Measurements from ENCODE around the gene R3HDM2. TPM values are rescaled to one million over a fixed set of nuclear protein-coding genes. Genes with fewer than 3 reads are reported as not detected.

Gene R3HDM2
- total and polyA plus RNA-seq, 2 donors (not counting 1 experiment from before 2014, with no cell fraction given): 104 to 129 TPM

DNA sequence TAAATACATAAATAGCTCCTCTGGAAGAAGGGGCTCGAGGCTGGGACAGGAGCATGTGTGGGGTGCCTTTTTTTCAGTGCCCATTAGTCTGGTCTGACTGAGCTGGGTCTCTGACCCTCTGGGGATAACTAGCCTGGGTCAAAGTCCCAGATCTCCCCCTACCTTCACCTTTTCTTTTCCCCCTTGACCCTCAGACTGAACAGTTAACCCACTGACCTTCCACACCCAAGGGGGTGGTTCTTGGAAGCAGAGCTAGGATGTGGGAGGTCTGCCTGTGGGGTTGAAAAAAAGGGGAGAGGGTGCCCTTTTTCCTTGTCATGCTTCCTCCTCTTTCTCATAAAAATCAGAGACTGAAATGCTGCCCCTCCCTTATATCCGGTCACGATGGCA, 27.8 kb upstream of the R3HDM2 start:
- Histone ChIP-seq H3K4me3 (ENCODE audit: control extremely low read depth in 1 of 5, extremely low read depth in 1 of 5, insufficient read depth in 1 of 5, low read depth in 2 of 5, low read length in 4 of 5) (peak overlapping the region; percentile 58 to 93 (median 89)), H3K79me2 (ENCODE audit: control insufficient read depth, insufficient read depth, low read length) (peaks cover 6% of the 10 kb centered on the region), H3K27ac (ENCODE audit: low read length in 2 of 2) (peak overlapping the region; percentile 88 to 92), H3K4me2 (replicated peaks; ENCODE audit: low read depth, low read length, poor library complexity, severe bottlenecking) (peak overlapping the region; percentile 94), H3K9ac (ENCODE audit: low read length) (peak overlapping the region; percentile 81), H3K27me3 (replicated peaks in 1 of 4; ENCODE audit: control extremely low read depth in 1 of 4, control insufficient read depth in 3 of 4, insufficient read depth in 4 of 4, low read length in 3 of 4) (no peaks in the 10 kb centered on the region), H3K9me3 (ENCODE audit: control extremely low read depth in 1 of 3, control insufficient read depth in 2 of 3, insufficient read depth in 1 of 3, low read length in 2 of 3) (no peaks in the 10 kb centered on the region), H3K4me1 (ENCODE audit: control insufficient read depth in 2 of 2, insufficient read depth in 2 of 2, low read length in 2 of 2) (peaks cover 30 to 54% of the 10 kb centered on the region in 2 donors), H4K20me1 (ENCODE audit: control insufficient read depth, insufficient read depth, low read length, poor library complexity, severe bottlenecking) (no peaks in the 10 kb centered on the region), H3K36me3 (replicated peaks in 1 of 2; ENCODE audit: control extremely low read depth in 1 of 2, control insufficient read depth in 1 of 2, extremely low read depth in 1 of 2, insufficient read depth in 2 of 2, low read length in 1 of 2) (no peaks in the 10 kb centered on the region), H2AFZ (ENCODE audit: insufficient read depth, low read depth, low read length, poor library complexity, severe bottlenecking) (peak overlapping the region; percentile 78)
- DNase-seq (no peak), ATAC-seq (ENCODE audit: low read depth) (no peak)
- CTCF ChIA-PET: interaction anchor here (0.6 to 7.6 kb wide), 46 partner anchors 8 to 448 kb away, joined by 3 to 166 read pairs (median 4); partner anchors contain the start of genes ARHGAP9, B4GALNT1, DDIT3 and INHBC
- Mint-ChIP-seq H3K4me3 (peak overlapping the region; percentile 98), H3K4me1 (peaks cover 50% of the 10 kb centered on the region), H3K9me3 (ENCODE audit: insufficient read depth) (no peaks in the 10 kb centered on the region), H3K27ac (peak overlapping the region; percentile 95), H3K27me3 (no peaks in the 10 kb centered on the region)
- intact Hi-C loops (cut with micrococcal nuclease): loop anchor here (1.0 to 10.0 kb wide), 7 partner anchors 27 to 346 kb away; partner anchors contain the start of genes CDK4, DDIT3, MARCHF9 and R3HDM2
- 8% methylated on average over 2 of the region's 3 CpGs for WGBS (ENCODE audit: insufficient coverage)
- TF ChIP-seq, protein P1, sequence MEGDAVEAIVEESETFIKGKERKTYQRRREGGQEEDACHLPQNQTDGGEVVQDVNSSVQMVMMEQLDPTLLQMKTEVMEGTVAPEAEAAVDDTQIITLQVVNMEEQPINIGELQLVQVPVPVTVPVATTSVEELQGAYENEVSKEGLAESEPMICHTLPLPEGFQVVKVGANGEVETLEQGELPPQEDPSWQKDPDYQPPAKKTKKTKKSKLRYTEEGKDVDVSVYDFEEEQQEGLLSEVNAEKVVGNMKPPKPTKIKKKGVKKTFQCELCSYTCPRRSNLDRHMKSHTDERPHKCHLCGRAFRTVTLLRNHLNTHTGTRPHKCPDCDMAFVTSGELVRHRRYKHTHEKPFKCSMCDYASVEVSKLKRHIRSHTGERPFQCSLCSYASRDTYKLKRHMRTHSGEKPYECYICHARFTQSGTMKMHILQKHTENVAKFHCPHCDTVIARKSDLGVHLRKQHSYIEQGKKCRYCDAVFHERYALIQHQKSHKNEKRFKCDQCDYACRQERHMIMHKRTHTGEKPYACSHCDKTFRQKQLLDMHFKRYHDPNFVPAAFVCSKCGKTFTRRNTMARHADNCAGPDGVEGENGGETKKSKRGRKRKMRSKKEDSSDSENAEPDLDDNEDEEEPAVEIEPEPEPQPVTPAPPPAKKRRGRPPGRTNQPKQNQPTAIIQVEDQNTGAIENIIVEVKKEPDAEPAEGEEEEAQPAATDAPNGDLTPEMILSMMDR (IDR thresholded peaks at IDR 0.05): no peak
- no peak for TF ChIP-seq EZH2 (IDR thresholded peaks at IDR 0.05; ENCODE audit: borderline replicate concordance, insufficient read depth, low read depth, low read length, poor library complexity, severe bottlenecking)
- POLR2A ChIA-PET: interaction anchor here (0.7 to 2.0 kb wide), 6 partner anchors 18 to 216 kb away, joined by 3 to 10 read pairs (median 4); partner anchors contain the start of gene ARHGAP9

DNA sequence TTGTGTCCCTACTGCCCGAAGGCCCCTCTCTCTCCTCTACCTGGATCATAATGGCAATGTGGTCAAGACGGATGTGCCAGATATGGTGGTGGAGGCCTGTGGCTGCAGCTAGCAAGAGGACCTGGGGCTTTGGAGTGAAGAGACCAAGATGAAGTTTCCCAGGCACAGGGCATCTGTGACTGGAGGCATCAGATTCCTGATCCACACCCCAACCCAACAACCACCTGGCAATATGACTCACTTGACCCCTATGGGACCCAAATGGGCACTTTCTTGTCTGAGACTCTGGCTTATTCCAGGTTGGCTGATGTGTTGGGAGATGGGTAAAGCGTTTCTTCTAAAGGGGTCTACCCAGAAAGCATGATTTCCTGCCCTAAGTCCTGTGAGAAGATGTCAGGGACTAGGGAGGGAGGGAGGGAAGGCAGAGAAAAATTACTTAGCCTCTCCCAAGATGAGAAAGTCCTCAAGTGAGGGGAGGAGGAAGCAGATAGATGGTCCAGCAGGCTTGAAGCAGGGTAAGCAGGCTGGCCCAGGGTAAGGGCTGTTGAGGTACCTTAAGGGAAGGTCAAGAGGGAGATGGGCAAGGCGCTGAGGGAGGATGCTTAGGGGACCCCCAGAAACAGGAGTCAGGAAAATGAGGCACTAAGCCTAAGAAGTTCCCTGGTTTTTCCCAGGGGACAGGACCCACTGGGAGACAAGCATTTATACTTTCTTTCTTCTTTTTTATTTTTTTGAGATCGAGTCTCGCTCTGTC, 26.1 kb upstream of the R3HDM2 start:
- no peak for DNase-seq
- POLR2A ChIA-PET: no interaction called here

More for the DNA sequence above, 26.1 kb upstream of the R3HDM2 start:
- H3K9me3 Mint-ChIP-seq (ENCODE audit: insufficient read depth): no peaks in the 10 kb centered on the region
- no peaks in the 10 kb centered on the region for H3K36me3 ChIP-seq (replicated peaks in 1 of 2; ENCODE audit: control extremely low read depth in 1 of 2, control insufficient read depth in 1 of 2, extremely low read depth in 1 of 2, insufficient read depth in 2 of 2, low read length in 1 of 2)
- no peaks in the 10 kb centered on the region for H3K27me3 ChIP-seq (replicated peaks in 1 of 4; ENCODE audit: control extremely low read depth in 1 of 4, control insufficient read depth in 3 of 4, insufficient read depth in 4 of 4, low read length in 3 of 4)
- H3K4me3 ChIP-seq (ENCODE audit: control extremely low read depth in 1 of 5, extremely low read depth in 1 of 5, insufficient read depth in 1 of 5, low read depth in 2 of 5, low read length in 4 of 5): no peak overlapping the region
- H3K9me3 ChIP-seq (ENCODE audit: control extremely low read depth in 1 of 3, control insufficient read depth in 2 of 3, insufficient read depth in 1 of 3, low read length in 2 of 3): no peaks in the 10 kb centered on the region
- intact Hi-C loops (cut with micrococcal nuclease): loop anchor here (2.0 to 10.0 kb wide), 3 partner anchors 150 to 345 kb away; partner anchors contain the start of genes CDK4, MARCHF9 and STAT6
- H3K79me2 ChIP-seq (ENCODE audit: control insufficient read depth, insufficient read depth, low read length): peaks cover 2% of the 10 kb centered on the region
- TF ChIP-seq, protein P1 (IDR thresholded peaks at IDR 0.05): no peak
- TF ChIP-seq EZH2 (IDR thresholded peaks at IDR 0.05; ENCODE audit: borderline replicate concordance, insufficient read depth, low read depth, low read length, poor library complexity, severe bottlenecking): no peak
- no peak overlapping the region for H3K27ac ChIP-seq (ENCODE audit: low read length in 2 of 2)
- no peak overlapping the region for H3K4me2 ChIP-seq (replicated peaks; ENCODE audit: low read depth, low read length, poor library complexity, severe bottlenecking)
- ATAC-seq (ENCODE audit: low read depth): no peak
- H2AFZ ChIP-seq (ENCODE audit: insufficient read depth, low read depth, low read length, poor library complexity, severe bottlenecking): no peak overlapping the region
- no peaks in the 10 kb centered on the region for H4K20me1 ChIP-seq (ENCODE audit: control insufficient read depth, insufficient read depth, low read length, poor library complexity, severe bottlenecking)
- CTCF ChIA-PET: interaction anchor here (0.6 to 7.6 kb wide), 11 partner anchors 15 to 705 kb away, joined by 4 to 166 read pairs (median 15); partner anchors contain the start of gene ARHGAP9
- peaks cover 27 to 36% of the 10 kb centered on the region in 2 donors for H3K4me1 ChIP-seq (ENCODE audit: control insufficient read depth in 2 of 2, insufficient read depth in 2 of 2, low read length in 2 of 2)
- no peak overlapping the region for H3K4me3 Mint-ChIP-seq
- peak overlapping the region; percentile 32 for H3K27ac Mint-ChIP-seq
- no peak overlapping the region for H3K9ac ChIP-seq (ENCODE audit: low read length)
- H3K27me3 Mint-ChIP-seq: peaks cover 4% of the 10 kb centered on the region
- WGBS (ENCODE audit: insufficient coverage): 100% methylated on average over 3 of the region's 6 CpGs
- H3K4me1 Mint-ChIP-seq: peaks cover 44% of the 10 kb centered on the region

Measured in B cell (primary cell).